Ovary (tissue), 9 donors: ENCODE measurements around the gene FGF8. TPM values are rescaled to one million over a fixed set of nuclear protein-coding genes. Genes with fewer than 3 reads are reported as not detected.

Experiments
- DNase-seq, 5 donors: peaks; one replicate each; pipeline ENCODE4 v3.0.0-alpha.2; 2019 to 2020
- H3K27ac ChIP-seq, 2 donors: fragments of 200-600 bp; one replicate each; pipeline versions ENCODE4 v1.5.1 to v1.8.0; 2019 to 2022
- H3K27me3 ChIP-seq: fragments of 200-600 bp; one replicate; pipeline ENCODE4 v1.8.0; 2022
- H3K36me3 ChIP-seq: fragments of 200-600 bp; sonication (generic); one replicate; pipeline ENCODE4 v1.5.1; 2019
- H3K4me1 ChIP-seq: one replicate; pipeline ENCODE4 v1.8.1; 2013; ENCODE audit warnings: mild to moderate bottlenecking, moderate library complexity; ENCODE audit not compliant: insufficient read depth
- H3K4me3 ChIP-seq: fragments of 200-600 bp; sonication (generic); one replicate; pipeline ENCODE4 v1.5.1; 2017
- H3K9me3 ChIP-seq, 2 donors: fragments of 200-600 bp in 1 of 2; sonication (generic) in 1 of 2; one replicate each; pipeline versions ENCODE4 v1.5.1 to v1.8.1; 2013 to 2019; ENCODE audit warnings: mild to moderate bottlenecking in 1 of 2, moderate library complexity in 1 of 2
- EP300 ChIP-seq: sonication (generic); formaldehyde crosslinking; IDR thresholded peaks from one replicate; pipeline ENCODE4 v1.6.1; 2017; ENCODE audit warnings: antibody characterized with exemption
- POLR2A ChIP-seq: fragments of 450-650 bp; IDR thresholded peaks from one replicate; pipeline ENCODE4 v1.6.1; 2017; ENCODE audit warnings: antibody characterized with exemption, mild to moderate bottlenecking, moderate library complexity
- WGBS, 3 donors: extraction: QIAGEN DNeasy Blood & Tissue Kit in 1 of 3; methylation state at CpG; one replicate each; pipeline versions ENCODE4 v1.1.5 to v1.1.7; 2013 to 2017; 5-methylcytosine and 5-hydroxymethylcytosine counted together
- intact Hi-C, 4 donors: fragments of 100-400 bp; cut with DNase I; formaldehyde crosslinking; loops; one replicate each; pipeline versions ENCODE4 v1.11.0 to v1.15.1; 2022 to 2023
- polyA plus RNA-seq, 2 donors: library from polyadenylated mRNA; stranded (reverse); fragments of 200-250 nt in 1 of 2; fragments of 350-450 nt in 1 of 2; fragmentation: Illumina TruSeq in 1 of 2; extraction: RNeasy Lipid Tissue Mini Kit (QIAGEN cat#74804) in 1 of 2; gene quantifications; one replicate each; pipeline ENCODE4 v1.2.3, GENCODE V29; 2013 to 2014
- total RNA-seq, 7 donors: library from RNA; depleted of rRNA in 2 of 7; stranded (reverse); fragments of >200 nt in 2 of 7; fragmentation: NEBNext Ultra II Directional in 3 of 7; extraction: Animal tissue kit (Norgen Biotek cat#: 25700) in 3 of 7; gene quantifications; one replicate each; pipeline versions ENCODE4 v1.1.0 to v1.2.4, GENCODE V29; 2016 to 2023
- TF ChIP-seq, protein P1 (sequence below), 3 donors: fragments of 450-650 bp in 2 of 3; fragments of 200-600 bp in 1 of 3; IDR thresholded peaks; one replicate each; pipeline versions ENCODE4 v1.5.1 to v1.8.0; 2016 to 2022; ENCODE audit warnings: antibody characterized with exemption in 3 of 3, mild to moderate bottlenecking in 1 of 3
- donor health status: DM: no; HTN: no; CAD: no; lungs with moderate emphysema.
- donor health status: DM: no; HTN: no; CAD: no.
- donor health status: Bipolar disorder and iron deficiency.
- donor health status: DM: yes; HTN: yes; CAD: no.
- donor health status: DM: no; HTN: no; CAD: no.
- donor health status: DM: yes; HTN: yes; CAD: no.

The FGF8 gene
- total and polyA plus RNA-seq, 9 donors, result not detected

DNA sequence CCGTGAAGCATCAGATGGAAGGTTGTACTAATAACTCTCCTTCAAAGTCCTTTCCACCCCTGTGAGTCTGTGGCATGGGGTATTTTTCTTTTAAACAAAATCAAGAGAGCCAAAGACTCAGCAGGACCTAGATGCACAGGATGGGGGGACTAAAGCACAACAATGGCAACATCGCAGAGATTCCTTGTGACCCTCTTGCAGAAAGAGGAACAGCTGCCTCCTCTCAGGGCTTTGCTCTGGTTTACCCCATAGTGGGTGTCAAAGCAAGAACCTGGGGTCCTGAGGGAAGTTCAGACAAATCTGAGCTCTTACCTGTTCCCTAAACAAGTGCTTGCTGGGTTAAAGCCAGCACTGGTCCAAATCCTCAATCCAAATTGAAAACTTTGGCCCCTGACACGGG, 39.2 kb downstream of the FGF8 start:
- Histone ChIP-seq H3K36me3 (no peaks in the 10 kb centered on the region), H3K27ac (no peak overlapping the region), H3K4me1 (no peaks in the 10 kb centered on the region), H3K27me3 (no peaks in the 10 kb centered on the region), H3K9me3 (no peaks in the 10 kb centered on the region), H3K4me3 (no peak overlapping the region)
- WGBS, 3 donors, result 64 to 68% (median 65%) methylated on average over 3 of the region's 3 CpGs
- DNase-seq, result no peak
- TF ChIP-seq, protein P1, sequence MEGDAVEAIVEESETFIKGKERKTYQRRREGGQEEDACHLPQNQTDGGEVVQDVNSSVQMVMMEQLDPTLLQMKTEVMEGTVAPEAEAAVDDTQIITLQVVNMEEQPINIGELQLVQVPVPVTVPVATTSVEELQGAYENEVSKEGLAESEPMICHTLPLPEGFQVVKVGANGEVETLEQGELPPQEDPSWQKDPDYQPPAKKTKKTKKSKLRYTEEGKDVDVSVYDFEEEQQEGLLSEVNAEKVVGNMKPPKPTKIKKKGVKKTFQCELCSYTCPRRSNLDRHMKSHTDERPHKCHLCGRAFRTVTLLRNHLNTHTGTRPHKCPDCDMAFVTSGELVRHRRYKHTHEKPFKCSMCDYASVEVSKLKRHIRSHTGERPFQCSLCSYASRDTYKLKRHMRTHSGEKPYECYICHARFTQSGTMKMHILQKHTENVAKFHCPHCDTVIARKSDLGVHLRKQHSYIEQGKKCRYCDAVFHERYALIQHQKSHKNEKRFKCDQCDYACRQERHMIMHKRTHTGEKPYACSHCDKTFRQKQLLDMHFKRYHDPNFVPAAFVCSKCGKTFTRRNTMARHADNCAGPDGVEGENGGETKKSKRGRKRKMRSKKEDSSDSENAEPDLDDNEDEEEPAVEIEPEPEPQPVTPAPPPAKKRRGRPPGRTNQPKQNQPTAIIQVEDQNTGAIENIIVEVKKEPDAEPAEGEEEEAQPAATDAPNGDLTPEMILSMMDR (IDR thresholded peaks at IDR 0.05), result no peak
- TF ChIP-seq EP300 (no peak), POLR2A (no peak)
- intact Hi-C loops, result no loop called here

DNA sequence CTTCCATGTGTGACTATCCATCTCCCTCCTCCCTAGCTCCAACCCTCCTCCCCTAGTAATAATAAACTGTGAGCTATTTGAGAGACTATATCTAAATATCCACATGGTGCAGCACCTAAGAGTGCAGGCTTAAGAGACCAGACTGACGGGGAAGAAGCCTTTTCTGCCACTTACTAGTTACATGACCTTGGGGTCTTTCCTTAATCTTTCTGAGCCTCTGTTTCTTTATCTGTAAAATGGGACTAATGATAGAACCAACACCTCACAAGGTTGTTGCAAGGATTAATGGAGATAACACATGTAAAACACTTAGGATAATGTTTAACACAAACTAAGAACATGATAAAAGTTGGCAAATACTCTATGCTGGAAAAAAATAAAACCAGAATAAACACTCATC, 43.8 kb downstream of the FGF8 start:
- DNase-seq, result no peak
- Histone ChIP-seq H3K9me3 (no peaks in the 10 kb centered on the region), H3K36me3 (no peaks in the 10 kb centered on the region), H3K4me3 (no peak overlapping the region), H3K4me1 (no peaks in the 10 kb centered on the region), H3K27me3 (no peaks in the 10 kb centered on the region), H3K27ac (no peak overlapping the region)
- TF ChIP-seq, protein P1 (IDR thresholded peaks at IDR 0.05), result no peak
- TF ChIP-seq EP300 (no peak), POLR2A (no peak)
- WGBS, 3 donors, result 22 to 47% (median 37%) methylated on average over 1 of the region's 1 CpG
- intact Hi-C loops, result no loop called here

DNA sequence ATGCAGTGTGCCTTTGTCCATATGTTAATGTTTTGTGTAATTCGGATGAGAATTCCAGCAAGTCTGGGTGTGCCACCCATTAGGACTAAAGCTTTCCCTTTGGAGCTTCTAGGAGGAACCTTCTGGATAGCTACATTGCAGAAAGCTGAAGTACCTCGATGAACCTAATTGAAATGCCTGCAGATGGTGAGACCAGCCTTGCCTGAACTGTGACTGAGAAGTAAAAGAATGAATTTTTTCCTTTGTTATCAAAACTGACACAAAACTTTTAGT, 49.9 kb downstream of the FGF8 start:
- Histone ChIP-seq H3K4me1 (no peaks in the 10 kb centered on the region), H3K9me3 (no peaks in the 10 kb centered on the region), H3K4me3 (no peak overlapping the region), H3K27ac (no peak overlapping the region), H3K36me3 (no peaks in the 10 kb centered on the region), H3K27me3 (no peaks in the 10 kb centered on the region)
- 70 to 82% (median 78%) methylated on average over 2 of the region's 2 CpGs for WGBS, 3 donors
- TF ChIP-seq, protein P1 (IDR thresholded peaks at IDR 0.05), result no peak
- no peak for TF ChIP-seq POLR2A
- no peak for TF ChIP-seq EP300
- intact Hi-C loops, result no loop called here
- no peak for DNase-seq

DNA sequence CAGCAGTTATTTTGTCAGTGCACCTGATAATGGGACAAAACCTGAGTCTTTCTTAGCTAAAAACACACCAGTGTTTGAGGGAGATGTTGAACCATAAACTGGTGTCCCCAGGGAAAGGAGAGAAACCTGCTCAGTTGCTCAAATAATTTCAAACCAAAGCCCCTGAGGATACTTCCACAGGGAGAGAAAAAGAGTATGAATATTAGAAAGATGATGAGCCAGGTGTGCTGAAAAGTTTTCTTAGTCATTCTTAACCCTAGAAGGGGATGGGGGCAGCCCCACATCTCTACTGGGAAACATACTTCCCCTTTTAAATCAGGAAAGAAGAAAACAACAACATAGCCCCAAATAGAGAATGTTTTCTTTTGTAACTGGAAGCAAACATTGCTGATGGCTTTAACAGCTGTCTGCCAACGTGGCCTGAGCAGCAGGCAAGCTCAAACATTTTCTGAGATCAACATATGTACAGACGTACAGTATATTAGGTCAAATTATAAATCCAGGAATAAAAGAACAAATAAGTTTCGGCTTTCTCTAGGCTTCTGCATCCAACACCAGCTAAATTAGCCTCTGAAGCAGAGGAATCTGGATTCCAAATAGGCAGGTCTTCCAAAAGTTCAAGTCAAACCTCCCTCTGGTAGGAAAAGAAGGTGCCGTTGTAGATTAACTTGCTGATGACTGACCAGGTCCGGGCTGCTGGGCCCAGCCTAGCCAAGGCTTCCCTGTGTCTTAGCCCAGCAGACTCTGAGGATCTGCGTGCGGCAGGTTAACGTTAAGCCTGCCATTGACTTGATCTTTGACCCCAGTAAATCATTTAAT, 50.4 kb downstream of the FGF8 start:
- intact Hi-C loops, result no loop called here
- Histone ChIP-seq H3K36me3 (no peaks in the 10 kb centered on the region), H3K4me1 (no peaks in the 10 kb centered on the region), H3K27ac (no peak overlapping the region), H3K27me3 (no peaks in the 10 kb centered on the region), H3K4me3 (no peak overlapping the region), H3K9me3 (no peaks in the 10 kb centered on the region)
- TF ChIP-seq, protein P1 (IDR thresholded peaks at IDR 0.05), result no peak
- TF ChIP-seq EP300 (no peak), POLR2A (no peak)
- DNase-seq, result no peak
- 51 to 65% (median 56%) methylated on average over 8 of the region's 8 CpGs for WGBS, 3 donors
